GM19025 (cell line): Measurements from ENCODE around the gene AOPEP.

Experiments
- ATAC-seq: cut with Tn5 transposase; IDR thresholded peaks from one replicate; pipeline ENCODE4 v1.9.1; 2021; ENCODE audit warnings: mild to moderate bottlenecking, low read depth, moderate library complexity; ENCODE audit not compliant: unreplicated experiment

AOPEP gene

DNA sequence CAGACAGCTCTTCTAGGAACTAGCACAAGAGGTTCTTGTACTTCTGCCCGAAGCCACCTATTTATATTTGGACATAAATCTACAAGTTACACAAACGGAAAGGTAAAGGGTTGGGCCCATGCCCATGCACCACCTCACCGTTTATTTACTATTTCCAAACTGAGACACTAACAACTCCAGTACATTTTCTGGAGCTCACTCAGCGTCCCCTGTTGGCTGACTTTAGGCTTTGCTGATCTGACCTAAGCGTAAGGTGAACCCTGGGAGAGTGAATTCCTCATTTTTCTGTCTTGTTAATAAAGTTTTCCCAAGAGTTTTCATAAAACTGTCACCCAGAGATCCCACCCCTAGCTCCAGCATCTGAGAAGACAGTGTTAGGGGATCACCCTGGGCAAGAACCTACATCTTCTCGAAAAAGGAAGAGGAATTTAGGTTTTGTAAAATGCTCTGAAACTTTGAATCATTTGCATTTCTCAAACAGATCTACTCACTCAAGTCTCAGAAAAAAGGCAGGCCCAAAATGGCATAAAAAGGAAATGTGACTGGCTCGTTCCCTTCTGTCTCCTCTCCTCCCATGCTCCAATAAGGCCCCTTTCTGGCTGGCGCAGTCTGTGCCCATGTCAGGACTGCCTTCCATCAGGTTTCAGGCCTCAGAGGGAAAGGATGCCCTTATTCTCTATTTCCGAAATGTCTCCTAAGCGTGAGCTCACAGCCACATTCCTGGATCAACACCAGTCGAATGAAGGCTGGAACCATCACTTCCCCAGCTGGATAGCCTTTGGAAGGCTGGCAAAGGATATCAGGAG is 389.7 kb downstream of the AOPEP start:
- no peak for ATAC-seq

DNA sequence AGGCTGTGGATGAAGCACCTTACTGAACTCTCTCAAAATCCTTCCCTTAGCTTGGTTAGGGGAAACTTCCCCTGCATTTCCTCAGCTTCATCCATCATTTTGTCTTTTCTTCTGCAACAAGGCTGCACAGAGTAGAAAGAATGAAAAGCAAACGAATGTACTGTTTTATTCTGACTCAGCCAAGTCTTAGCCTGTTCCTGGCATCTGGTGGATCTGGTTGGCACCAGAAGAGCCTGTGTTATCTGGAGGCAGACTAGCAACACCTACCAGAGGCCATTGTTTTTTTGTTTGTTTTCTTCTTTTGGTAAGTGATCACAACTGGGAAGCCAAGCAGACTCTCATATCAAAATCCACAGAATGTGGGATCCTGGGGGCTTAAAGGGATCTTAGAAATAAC is 390.3 kb downstream of the AOPEP start:
- ATAC-seq: no peak

DNA sequence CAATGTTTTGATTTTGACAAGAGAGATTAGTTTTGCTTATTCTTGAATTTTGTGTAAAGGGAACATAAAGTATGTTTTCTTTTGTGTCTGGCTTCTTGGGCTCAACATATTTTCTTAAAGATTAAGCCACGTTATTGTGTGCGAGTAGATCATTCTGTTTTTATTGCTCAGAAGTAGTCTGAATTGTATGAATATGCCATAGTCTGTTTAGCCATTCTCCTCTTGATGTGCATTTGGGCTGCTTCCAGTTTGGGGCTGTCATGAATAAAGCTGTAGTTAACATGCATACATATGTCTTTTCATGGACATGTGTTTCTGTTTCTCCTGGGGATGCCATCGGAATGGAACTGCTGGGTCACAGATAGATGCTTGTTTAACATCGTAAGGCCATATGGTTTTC is 392.1 kb downstream of the AOPEP start:
- ATAC-seq: no peak

DNA sequence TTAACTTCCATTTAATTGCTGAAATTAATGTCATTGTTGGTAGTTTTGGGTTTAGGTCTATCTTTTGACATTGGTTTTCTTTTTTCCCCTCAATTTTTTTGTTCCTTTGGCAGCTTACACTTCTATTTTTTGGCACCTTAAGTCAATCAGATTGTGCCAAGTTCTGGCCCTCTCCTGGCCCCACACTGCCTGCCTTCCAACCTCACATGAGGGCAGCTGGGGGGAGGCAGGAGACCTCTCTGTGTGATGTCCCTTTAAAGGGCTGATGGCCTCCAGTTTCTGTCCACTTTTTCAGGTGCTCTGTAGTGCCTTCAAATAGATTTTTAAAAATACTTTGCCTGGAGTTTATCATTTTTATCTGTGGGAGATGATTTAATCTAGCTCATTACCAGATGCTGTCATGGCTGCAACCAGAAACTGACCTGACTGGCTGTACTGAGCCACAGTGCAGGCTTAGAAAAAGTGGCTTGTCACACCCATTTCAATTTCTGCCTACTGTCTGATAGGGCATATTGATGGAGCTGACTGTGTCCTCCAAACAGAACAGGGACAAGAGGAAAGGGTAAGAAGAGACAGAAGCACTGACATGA is 394.4 kb downstream of the AOPEP start:
- ATAC-seq: no peak

DNA sequence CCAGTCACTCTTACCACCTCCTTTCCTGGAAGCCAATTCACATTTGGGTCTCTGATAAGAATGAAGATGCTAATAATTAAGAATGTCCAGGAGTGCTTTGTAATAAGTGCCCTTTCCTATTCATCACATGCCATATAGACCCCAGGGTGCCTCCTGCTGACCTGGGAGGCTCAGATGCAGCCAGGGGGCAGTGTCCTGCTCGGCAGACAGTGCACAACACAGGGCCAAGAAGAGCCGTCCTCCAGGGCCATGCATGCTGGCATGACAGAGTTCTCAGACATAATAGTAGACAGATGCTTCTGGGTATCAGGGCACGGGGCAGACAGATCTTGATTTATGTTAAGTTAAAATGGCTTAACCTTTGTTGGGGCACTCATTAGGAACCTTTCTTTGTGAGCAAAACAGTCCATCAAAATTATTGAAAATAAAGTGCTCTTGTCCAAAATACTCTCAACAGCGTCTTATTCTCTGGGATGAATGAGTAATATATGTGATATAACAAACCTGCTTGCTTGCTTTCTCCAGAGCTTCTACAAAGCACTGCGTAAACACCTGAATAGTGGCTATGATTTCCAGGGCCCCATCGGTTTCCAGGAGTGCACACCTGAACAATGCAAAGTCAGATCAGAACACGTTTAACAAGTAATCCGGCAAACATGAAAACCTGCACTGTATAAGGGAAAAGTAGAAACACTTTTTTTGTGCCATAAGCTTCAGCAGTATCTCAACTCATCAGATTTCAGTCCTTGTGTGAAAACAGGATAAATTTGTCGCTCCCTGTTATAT is 398.3 kb downstream of the AOPEP start:
- ATAC-seq: no peak

DNA sequence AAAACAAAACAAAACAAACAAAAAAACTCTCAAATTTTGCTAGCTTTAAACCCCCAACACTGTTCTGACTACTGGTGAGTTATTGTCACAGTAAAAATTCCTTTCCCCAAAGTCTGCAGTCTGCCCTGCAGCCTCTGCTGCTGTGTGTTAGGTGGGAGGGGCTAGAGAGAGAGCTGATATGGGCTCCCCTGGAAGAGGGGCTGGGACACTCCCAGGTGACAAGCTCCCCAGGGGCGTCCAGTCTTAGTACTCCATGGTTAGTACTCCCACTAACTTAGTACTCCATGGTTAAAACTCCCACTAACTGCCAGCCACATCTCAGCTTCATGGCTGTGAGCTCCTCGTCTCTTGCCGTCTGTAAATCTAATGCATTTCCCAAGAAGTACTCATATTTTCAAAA is 399.2 kb downstream of the AOPEP start:
- no peak for ATAC-seq

DNA sequence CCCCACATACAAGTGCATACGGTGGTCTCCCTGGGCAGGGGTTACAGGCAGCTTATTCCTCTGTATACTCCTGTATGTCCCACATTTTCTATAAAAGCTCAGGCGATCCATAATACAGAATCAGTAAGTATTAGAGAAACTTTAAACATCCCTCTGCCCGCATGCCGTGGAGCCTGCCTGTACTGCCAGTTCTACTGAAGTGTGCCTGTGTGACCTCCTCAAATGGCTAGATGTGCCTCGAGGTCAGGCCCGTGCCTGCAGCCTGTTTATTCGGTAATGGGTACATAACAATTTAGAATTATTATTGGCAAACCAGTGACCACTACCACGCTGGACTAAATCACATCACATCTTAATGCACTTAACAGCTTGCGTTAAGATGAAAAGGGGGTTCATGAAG is 400.2 kb downstream of the AOPEP start:
- ATAC-seq: no peak

DNA sequence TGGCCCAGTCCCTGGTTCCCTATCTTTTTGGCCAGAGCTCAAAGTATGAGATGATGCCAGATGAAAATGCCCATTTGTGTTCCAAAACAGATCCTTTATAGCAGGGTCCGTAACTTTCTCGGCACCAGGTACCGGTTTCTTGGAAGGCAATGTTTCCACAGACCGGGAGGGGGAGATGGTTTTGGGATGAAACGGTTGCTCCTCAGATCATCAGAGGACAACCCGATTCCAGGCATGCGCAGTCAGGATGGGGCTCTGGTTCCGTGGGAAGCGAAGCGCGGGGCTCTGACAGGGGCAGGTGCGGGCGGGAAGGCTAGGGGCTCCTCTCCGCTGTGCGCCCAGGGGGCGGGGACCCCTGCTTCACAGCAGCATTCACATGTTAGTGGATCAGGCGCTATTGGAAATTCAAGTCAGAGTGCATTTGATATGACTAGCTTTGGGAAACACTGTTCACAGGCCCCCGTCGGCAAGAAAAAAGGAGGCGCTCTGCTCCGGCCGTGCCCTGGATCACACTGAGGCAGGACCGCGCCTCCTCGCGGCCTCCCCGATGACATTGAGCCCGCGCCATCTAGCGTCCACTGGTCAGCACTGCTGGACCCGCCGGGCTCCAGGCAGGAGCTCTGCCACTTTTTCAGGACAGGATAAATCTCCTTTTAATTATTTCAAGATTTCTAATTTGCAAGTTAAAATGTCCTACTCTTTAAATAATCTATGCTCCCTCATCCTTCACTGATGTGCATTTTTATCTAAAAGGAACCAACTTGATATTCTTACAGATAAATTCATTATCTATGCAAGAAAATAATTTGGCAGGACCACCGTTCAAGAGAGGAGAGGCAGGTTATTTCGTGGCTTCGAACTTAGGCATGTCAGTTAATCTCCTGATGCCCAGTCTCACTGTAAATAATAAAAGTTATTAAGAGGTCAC is 401.0 kb downstream of the AOPEP start:
- peak; percentile 58 for ATAC-seq

DNA sequence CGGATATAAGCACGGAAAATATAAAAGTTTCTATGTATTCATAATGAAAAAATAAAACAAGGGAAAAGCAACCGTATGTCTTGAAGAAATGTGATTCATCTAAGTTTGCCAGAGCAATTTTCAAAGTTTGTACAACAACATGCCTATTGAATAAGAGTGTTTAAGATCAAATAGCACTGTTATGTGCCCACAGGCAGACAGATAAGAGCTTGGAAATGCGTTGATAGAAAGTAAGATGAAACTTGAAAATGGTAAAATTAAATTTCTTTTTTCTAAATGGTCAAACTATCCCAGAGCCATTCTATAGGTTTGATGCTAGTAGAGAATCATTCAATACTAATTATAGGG is 401.7 kb downstream of the AOPEP start:
- no peak for ATAC-seq

DNA sequence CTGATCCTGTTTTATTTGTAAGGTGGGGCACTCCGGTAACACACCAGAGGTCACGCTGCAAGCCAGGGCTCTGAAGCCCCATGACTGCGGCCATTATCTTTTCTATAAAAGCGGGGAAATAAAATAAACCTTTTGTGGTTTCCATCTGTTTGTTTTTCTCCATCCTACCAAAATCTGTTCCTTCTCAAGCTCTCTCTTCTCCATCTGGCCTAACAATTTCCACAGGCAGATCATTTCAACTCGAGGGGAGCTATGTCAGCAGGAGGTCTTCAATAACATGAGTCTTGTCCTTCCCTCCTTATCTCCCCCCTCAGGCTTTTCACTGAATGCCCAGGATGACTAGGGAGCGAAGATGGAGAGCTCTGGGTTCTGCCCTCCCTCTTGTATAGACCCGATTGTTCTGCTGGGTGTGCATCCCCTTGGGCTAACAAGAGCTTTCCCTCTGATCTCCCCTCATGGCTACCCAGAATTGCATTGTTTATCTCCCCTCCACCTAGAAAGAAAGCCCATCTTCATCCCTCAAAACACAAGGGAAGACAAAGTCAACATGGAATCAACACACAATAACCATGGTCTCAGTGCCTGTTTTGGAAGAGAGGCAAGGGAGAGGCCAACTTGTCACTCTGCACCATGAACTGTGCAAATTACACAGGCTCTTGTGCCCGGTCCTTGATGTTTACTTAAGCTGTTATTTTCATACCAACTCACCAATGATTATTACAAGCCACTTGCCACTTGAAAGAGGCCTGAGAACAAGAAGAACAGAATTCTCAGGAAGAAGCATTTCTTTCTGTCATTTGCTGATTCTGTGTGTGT is 403.2 kb downstream of the AOPEP start:
- no peak for ATAC-seq

DNA sequence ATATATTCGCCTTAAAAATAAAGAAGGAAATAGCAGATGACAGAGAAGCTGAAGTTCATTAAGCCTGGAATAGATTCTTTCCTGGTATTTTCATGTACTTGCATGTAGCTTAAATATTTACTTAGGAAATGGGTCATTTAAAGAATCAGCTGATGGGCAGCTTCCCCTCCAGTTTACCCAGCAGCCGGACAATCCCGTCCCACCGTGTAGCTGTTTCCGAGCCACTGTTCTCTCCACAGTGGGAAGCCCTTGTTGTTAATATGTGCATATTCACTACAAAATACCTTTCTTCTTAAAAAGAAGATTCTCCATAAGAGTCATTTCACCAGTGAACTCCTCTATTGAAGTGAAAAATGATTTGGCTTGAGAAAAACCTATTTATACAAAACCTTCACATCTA is 404.0 kb downstream of the AOPEP start:
- ATAC-seq: no peak

DNA sequence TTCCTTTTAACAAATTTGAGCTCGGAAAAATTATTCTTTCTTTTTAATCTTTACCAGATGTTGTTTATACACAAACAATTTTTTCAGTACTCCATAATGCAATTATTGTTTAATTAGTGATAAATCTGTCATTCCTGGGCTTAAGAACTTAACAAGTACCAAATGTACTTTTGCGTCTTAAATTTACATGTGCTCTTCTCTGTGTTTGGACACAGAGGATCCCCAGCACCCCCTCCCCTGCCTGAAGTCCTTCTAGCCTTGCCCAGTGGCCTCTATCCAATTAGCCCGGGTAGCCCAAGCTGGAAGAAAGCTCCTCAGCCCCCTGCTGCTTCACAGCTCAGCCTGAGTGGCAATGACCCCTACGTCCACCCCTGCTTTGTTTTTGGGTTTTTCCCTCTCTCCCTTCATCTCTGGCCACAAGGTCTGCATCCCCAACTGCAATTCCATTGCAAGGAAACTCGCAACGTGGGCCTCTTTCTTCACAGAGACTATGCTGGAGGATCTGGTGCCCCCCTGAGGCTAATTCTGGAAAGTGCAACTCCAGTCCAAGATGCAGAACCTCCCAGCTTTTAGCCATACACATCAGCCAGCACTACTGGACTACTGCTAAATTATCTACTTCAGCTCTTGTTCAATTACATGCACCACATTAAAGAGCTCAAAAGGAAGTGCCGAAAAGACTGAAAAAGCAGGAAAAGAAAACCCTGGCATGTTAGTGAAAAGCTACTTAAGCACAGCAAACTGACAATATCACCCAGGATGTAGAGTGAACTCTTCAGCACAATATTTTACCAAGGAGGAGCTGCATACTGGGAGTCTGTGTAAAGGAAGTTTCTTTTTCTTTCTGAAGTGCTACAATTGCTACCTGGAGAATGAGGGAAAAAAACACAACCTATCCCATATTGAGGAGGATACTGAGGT is 404.8 kb downstream of the AOPEP start:
- no peak for ATAC-seq

DNA sequence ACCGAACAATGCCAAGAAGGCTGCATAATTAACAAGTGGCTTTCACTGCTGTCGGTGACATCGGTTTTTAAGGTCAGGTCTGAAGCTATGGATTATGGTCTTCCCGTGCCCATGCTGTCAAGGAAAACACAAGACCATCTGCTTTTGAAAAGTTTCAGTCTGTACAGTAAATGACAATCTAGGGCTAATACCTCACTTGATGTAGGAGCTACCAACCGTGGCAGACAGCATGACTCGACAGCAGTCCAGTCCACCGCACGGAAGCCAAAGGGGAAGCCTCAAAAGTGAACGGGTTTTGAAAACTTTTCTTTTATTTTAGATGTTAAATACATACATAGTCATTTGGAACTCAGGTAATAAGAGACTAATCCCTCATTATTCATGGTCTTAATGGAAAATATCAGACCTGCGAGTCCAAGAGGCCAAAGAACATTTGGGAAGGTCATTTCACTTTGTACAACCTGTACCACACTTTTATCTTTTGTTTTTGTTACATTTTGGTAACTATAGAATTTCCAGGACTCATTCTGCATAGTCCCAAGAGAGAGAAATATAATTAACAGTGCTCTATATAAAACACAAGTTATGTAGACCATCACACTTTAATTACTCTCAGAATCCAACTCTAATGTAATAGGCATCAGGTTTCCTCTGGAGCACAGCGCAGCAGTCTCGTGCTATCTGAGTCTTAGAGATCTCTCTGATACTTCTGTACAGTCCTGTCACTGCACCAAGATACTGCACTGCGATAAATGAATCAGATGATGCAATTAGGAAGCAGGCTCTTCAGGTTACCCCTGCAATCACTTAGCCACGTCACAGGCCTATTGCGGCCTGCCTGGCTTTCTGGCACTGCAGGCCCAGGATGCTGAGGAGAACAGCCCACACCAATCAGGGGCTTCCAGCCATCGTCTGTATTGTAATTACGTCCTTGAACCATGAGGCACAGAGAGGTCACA is 406.1 kb downstream of the AOPEP start:
- ATAC-seq: no peak

DNA sequence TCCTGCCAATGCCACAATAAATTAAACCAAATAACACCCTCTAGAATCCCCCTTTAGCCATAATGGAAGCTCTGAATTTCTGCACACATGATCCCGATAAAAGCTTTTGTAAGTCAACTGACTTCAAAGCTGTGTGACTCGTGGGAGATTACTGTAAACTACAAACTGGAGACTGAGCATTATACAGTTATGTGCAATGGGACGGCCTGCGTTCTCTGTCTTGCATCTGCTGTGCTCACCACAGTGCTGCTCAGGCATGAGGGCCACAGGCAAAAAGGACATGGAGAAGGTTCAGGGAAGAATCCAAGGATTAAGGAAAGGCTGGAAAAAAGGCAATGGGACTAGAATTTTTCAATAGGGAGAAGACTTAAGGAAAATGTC is 406.8 kb downstream of the AOPEP start:
- no peak for ATAC-seq

DNA sequence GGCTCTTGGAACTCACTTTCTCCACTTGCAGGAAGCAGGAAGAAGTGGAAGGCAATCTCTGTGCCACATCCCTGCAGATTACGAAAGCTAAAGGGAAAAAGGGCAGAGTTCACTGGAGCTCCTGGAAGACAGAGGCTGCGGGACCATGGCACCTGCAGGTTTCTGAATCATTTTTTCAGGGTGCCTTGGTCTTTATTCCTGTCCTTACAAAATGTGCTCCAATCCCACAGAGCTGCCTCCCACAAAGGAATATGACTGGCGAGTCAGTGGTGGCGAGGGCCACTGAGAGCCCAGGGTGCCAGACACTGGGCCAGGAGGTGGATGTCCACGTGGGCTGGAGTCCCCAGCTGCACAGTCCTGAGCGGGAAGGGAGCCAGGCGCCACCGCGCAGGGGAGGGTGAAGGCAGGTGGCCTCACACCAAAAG is 408.0 kb downstream of the AOPEP start:
- no peak for ATAC-seq

DNA sequence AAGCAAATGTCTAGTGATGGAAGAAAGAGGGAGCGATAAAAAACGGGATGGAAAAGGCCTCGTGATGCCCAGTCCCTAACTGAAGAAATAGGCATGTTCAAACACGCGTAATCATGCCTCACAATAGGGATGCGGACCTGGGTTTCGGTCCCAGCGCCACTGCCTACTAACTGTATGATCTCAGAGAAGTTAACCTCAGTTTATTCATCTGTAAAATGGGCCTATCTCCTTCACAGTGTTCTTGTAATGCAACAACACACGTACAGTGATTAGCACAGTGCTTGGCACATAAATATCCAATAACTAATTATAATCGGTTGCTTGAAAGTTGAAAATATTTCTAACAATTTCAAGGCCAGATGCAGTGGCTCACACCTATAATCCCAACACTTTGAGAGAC is 409.3 kb downstream of the AOPEP start:
- ATAC-seq: no peak
